Left renal pelvis (tissue), 4 donors: ENCODE data around the gene TPM2. TPM values are rescaled to one million over a fixed set of nuclear protein-coding genes. Genes with fewer than 3 reads are reported as not detected.
A peak's percentile ranks its signal among the peaks of the same experiment; 100 is the strongest.

Experiments
- DNase-seq, 4 donors: peaks; one replicate each; pipeline ENCODE4 v3.0.0-alpha.2; 2013; ENCODE audit warnings: low read depth in 4 of 4, low spot score in 3 of 4
- polyA plus RNA-seq, 4 donors: library from polyadenylated mRNA; unstranded; fragments of 120-200 nt; gene quantifications; one replicate each; pipeline ENCODE4 v1.2.1, GENCODE V29; 2013; ENCODE audit not compliant: insufficient read length in 4 of 4

Gene TPM2
- polyA plus RNA-seq, 4 donors, result 150 to 285 (median 184) TPM

- DNase-seq, result no peak
These were observed 7.8 kb upstream of the TPM2 start for GRCh38 chr9:35697486-35697885.

- DNase-seq, result no peak
These were observed 6.9 kb upstream of the TPM2 start for GRCh38 chr9:35696520-35697215.

- DNase-seq, result no peak
These were observed 6.2 kb upstream of the TPM2 start for GRCh38 chr9:35695943-35696401.

- no peak for DNase-seq
These were observed 2.1 kb upstream of the TPM2 start for GRCh38 chr9:35691757-35692301.

- DNase-seq, result no peak
These were observed 1.6 kb upstream of the TPM2 start for GRCh38 chr9:35691334-35691650.

- peak in 1 of 4 donors; percentile 50 for DNase-seq
These were observed 1.0 kb upstream of the TPM2 start for GRCh38 chr9:35690614-35691333.

GRCh38 chr9:35690294-35690613 is 529 bp upstream of the TPM2 start:
- no peak for DNase-seq

- DNase-seq, result no peak
These were observed 875 bp downstream of the TPM2 start for GRCh38 chr9:35688558-35689541.

GRCh38 chr9:35687972-35688557 is 1.7 kb downstream of the TPM2 start:
- DNase-seq, result no peak

- no peak for DNase-seq
These were observed 2.4 kb downstream of the TPM2 start for GRCh38 chr9:35687306-35687705.

GRCh38 chr9:35686222-35687203 is 3.2 kb downstream of the TPM2 start:
- DNase-seq, result no peak

GRCh38 chr9:35685506-35685905 is 4.2 kb downstream of the TPM2 start:
- no peak for DNase-seq

- no peak for DNase-seq
These were observed 4.8 kb downstream of the TPM2 start for GRCh38 chr9:35684921-35685320.

GRCh38 chr9:35683323-35683722 is 6.4 kb downstream of the TPM2 start:
- DNase-seq, result no peak

GRCh38 chr9:35682520-35683315 is 7.0 kb downstream of the TPM2 start:
- DNase-seq, result no peak

GRCh38 chr9:35682051-35682450 is 7.7 kb downstream of the TPM2 start:
- DNase-seq, result no peak

GRCh38 chr9:35681341-35682002 is 8.3 kb downstream of the TPM2 start:
- DNase-seq, result no peak
